ENCODE measurements around the gene AMER2.
"Not testable (repeated sequence)": the region's sequence is repeated elsewhere in the genome, so short reads cannot be mapped to it uniquely, and the experiment has no call there.

The AMER2 gene

GRCh38 chr13:25180775-25181537 is 8.9 kb upstream of the AMER2 start:
- DNase-seq, result no peak

- no peak for DNase-seq
These were observed 8.0 kb upstream of the AMER2 start for GRCh38 chr13:25179832-25180774.

GRCh38 chr13:25179011-25179410 is 6.9 kb upstream of the AMER2 start:
- DNase-seq, result no peak

GRCh38 chr13:25178070-25178469 is 6.0 kb upstream of the AMER2 start:
- no peak for DNase-seq

- no peak for DNase-seq
These were observed 5.5 kb upstream of the AMER2 start for GRCh38 chr13:25177636-25178035.

- DNase-seq, result no peak
These were observed 4.9 kb upstream of the AMER2 start for GRCh38 chr13:25177012-25177411.

- DNase-seq, result no peak
These were observed 3.3 kb upstream of the AMER2 start for GRCh38 chr13:25175431-25175830.

GRCh38 chr13:25175026-25175425 is 2.9 kb upstream of the AMER2 start:
- no peak for DNase-seq

GRCh38 chr13:25174304-25174703 is 2.2 kb upstream of the AMER2 start:
- no peak for DNase-seq

- no peak for DNase-seq
These were observed 179 bp upstream of the AMER2 start for GRCh38 chr13:25172303-25172630.

- no peak for DNase-seq
These were observed 945 bp downstream of the AMER2 start for GRCh38 chr13:25171170-25171516.

- no peak for DNase-seq
These were observed 1.5 kb downstream of the AMER2 start for GRCh38 chr13:25170554-25171111.

- DNase-seq, result no peak
These were observed 2.0 kb downstream of the AMER2 start for GRCh38 chr13:25169951-25170553.

GRCh38 chr13:25169356-25169755 is 2.7 kb downstream of the AMER2 start:
- no peak for DNase-seq

- DNase-seq, result no peak
These were observed 3.3 kb downstream of the AMER2 start for GRCh38 chr13:25168790-25169189.

GRCh38 chr13:25167382-25168174 is 4.5 kb downstream of the AMER2 start:
- DNase-seq, result no peak

GRCh38 chr13:25166306-25166705 is 5.8 kb downstream of the AMER2 start:
- DNase-seq, result no peak

- no peak for DNase-seq
These were observed 6.4 kb downstream of the AMER2 start for GRCh38 chr13:25165663-25166062.

GRCh38 chr13:25165163-25165562 is 6.9 kb downstream of the AMER2 start:
- not testable (repeated sequence) for DNase-seq

- DNase-seq, result no peak
These were observed 14.4 kb downstream of the AMER2 start for GRCh38 chr13:25157681-25158080.

GRCh38 chr13:25153736-25154135 is 18.4 kb downstream of the AMER2 start:
- DNase-seq, result no peak

GRCh38 chr13:25151626-25152195 is 20.4 kb downstream of the AMER2 start:
- DNase-seq, result no peak

Data from activated naive CD4-positive, alpha-beta T cell treated with anti-CD3 and anti-CD28 coated beads, Interleukin-2, amount 50 U/mL, for 16 hours (primary cell).